ENCODE measurements around the gene SPINT2. TPM values are rescaled to one million over a fixed set of nuclear protein-coding genes. Genes with fewer than 3 reads are reported as not detected.

SPINT2 gene
- total RNA-seq, 1 donor from 2014 or later: 28.0 TPM

DNA sequence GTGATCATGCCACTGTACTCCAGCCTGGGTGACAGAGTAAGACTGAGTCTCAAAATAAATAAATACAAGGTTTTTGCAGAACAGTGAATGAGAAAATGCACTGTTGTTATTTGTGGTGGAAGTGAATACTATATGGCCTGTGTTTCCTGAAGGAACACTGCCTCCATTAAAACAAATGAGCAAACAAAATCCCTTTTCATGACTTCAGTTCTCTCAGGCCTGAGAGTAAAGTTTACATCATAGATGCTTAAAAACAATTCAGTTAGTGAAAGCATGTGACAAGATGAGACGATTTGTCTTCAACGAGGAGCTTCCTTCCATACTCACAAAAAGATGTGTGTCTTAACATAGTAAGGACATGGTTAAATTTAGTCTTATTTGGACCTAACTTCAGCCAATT lies 14.4 kb downstream of the SPINT2 start:
- Mint-ChIP-seq H3K4me3 (ENCODE audit: unreplicated experiment) (no peak overlapping the region), H3K36me3 (ENCODE audit: low read depth) (no peaks in the 10 kb centered on the region), H3K27me3 (ENCODE audit: low read depth) (no peaks in the 10 kb centered on the region), H3K4me1 (ENCODE audit: low read depth) (peaks cover 40% of the 10 kb centered on the region), H3K27ac (ENCODE audit: unreplicated experiment) (peak overlapping the region; percentile 87), H3K9me3 (ENCODE audit: low read depth) (no peaks in the 10 kb centered on the region)
- no peak for DNase-seq (ENCODE audit: low spot score)
- TF ChIP-seq, protein P1, sequence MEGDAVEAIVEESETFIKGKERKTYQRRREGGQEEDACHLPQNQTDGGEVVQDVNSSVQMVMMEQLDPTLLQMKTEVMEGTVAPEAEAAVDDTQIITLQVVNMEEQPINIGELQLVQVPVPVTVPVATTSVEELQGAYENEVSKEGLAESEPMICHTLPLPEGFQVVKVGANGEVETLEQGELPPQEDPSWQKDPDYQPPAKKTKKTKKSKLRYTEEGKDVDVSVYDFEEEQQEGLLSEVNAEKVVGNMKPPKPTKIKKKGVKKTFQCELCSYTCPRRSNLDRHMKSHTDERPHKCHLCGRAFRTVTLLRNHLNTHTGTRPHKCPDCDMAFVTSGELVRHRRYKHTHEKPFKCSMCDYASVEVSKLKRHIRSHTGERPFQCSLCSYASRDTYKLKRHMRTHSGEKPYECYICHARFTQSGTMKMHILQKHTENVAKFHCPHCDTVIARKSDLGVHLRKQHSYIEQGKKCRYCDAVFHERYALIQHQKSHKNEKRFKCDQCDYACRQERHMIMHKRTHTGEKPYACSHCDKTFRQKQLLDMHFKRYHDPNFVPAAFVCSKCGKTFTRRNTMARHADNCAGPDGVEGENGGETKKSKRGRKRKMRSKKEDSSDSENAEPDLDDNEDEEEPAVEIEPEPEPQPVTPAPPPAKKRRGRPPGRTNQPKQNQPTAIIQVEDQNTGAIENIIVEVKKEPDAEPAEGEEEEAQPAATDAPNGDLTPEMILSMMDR (IDR thresholded peaks at IDR 0.05): no peak

DNA sequence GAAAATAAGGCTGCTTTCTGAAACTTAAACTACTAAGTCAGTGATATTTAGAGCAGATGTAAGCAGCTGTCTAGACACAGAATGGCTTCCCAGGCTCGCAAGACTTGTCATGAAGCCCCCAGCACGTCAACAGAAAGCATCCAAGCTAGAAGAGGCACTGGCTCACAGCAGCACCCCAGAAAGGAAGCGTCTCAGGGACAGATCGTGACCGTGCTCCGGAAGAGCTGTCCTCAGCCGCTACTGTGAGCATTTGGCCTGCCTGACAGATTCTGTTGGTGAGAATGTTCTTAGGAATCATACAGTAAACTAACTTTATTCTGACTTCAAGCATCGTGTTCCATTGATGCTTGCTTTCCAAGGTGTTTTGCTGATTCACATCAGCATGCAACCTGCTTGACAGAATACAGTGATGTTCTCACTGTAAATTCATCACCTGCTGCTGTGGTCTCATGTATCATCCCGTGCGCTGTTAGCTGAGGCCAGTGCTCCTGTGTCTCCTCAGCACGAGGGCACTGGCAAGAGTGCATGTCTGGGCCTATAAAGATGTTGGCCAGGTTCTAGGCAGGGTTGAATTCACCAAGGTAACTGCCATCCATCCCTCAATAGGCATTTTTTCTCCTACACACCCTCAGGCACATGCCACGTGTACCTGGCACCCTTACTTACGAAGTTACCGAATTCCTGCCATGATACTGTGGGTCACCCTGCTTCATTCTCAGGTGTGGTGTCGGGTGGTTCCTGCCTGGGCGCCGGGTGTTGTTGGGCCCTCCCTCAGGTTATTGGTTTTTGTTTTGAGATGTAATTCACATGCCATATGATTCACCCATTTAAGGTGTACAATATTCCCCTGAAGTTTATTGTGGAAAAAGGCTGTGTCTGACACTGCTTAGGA lies 15.9 kb downstream of the SPINT2 start:
- Mint-ChIP-seq H3K9me3 (ENCODE audit: low read depth) (no peaks in the 10 kb centered on the region), H3K27me3 (ENCODE audit: low read depth) (no peaks in the 10 kb centered on the region), H3K4me1 (ENCODE audit: low read depth) (peaks cover 36% of the 10 kb centered on the region), H3K4me3 (ENCODE audit: unreplicated experiment) (no peak overlapping the region), H3K27ac (ENCODE audit: unreplicated experiment) (no peak overlapping the region), H3K36me3 (ENCODE audit: low read depth) (no peaks in the 10 kb centered on the region)
- no peak for DNase-seq (ENCODE audit: low spot score)
- TF ChIP-seq, protein P1 (IDR thresholded peaks at IDR 0.05): no peak

DNA sequence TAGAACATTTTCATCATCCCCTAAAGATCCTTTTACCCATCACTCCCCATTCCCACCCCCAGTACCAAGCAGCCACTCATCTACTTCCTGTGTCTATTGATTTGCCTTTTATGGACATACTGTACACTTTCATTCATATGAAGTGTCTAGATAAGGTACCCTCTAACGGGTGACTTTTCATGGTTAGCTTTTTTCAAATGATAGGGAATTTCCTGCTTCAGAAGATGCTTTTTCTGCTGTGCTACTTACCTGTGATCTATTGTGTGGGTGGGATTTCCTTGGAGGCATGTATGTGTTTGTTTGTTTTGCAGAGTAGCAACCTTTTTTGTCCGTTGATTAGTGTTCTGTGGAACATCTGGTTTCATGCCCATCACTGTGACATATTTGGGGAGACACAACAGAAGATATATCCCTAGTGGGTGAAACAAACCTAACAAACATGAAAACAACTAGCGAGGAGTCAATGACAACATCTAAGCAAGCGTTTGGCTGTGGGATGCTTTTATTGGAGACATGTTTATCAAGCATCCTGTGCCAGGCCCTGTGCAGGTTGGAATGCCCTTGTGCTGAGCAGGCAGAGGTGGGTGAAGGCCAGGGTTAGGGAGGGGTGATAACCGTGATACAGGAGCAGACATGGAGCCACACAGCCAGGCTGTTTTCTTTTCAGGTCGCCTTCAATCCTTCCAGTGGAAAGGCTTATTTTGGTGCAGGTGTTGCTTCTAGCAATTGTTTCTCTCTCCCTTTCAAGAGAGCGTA lies 17.6 kb downstream of the SPINT2 start:
- TF ChIP-seq, protein P1 (IDR thresholded peaks at IDR 0.05): no peak
- Mint-ChIP-seq H3K27ac (ENCODE audit: unreplicated experiment) (no peak overlapping the region), H3K36me3 (ENCODE audit: low read depth) (no peaks in the 10 kb centered on the region)

DNA sequence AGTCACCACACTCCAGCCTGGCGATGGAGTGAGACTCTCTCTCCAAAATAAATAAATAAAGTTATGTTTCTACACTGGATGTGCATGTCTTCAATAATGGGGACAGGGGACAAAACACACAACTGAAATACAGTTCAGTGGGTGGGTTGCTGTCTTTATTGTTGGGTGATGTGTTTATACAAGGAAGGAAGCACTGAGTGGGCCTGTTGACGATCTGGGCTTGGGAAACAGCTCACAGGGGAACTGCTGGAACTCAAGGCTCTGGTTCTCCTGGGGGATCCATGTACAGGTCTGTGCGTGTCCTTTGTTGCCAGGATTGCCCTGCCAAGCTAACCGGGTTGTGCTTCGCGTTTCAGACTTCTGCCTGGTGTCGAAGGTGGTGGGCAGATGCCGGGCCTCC lies 18.9 kb downstream of the SPINT2 start:
- Mint-ChIP-seq H3K9me3 (ENCODE audit: low read depth) (no peaks in the 10 kb centered on the region), H3K36me3 (ENCODE audit: low read depth) (no peaks in the 10 kb centered on the region), H3K4me1 (ENCODE audit: low read depth) (peaks cover 32% of the 10 kb centered on the region), H3K27ac (ENCODE audit: unreplicated experiment) (no peak overlapping the region), H3K4me3 (ENCODE audit: unreplicated experiment) (no peak overlapping the region), H3K27me3 (ENCODE audit: low read depth) (no peaks in the 10 kb centered on the region)
- TF ChIP-seq, protein P1 (IDR thresholded peaks at IDR 0.05): no peak
- DNase-seq (ENCODE audit: low spot score): no peak

More for the DNA sequence above, 17.6 kb downstream of the SPINT2 start:
- no peak for DNase-seq (ENCODE audit: low spot score)
- Mint-ChIP-seq H3K9me3 (ENCODE audit: low read depth) (no peaks in the 10 kb centered on the region), H3K4me1 (ENCODE audit: low read depth) (peaks cover 35% of the 10 kb centered on the region), H3K4me3 (ENCODE audit: unreplicated experiment) (no peak overlapping the region), H3K27me3 (ENCODE audit: low read depth) (no peaks in the 10 kb centered on the region)

DNA sequence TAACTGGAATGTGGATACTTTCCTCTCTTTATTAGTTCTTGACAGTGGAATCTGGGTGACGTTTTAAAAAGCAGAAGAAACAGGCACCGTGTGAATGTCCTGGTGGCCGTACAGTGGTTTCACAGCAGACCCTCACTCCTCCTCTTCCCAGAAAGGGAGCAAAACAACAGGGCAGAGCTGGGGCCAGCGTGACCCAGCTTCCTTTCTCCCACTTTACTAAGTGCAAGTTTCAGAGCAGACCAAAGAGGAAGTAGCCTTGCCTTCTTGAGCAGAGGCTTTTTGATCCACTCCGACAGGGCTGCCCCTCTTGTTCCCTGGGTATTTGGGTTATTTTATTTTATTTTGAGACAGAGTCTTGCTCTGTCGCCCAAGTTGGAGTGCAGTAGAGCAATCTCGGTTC lies 20.0 kb downstream of the SPINT2 start:
- Mint-ChIP-seq H3K36me3 (ENCODE audit: low read depth) (no peaks in the 10 kb centered on the region), H3K27me3 (ENCODE audit: low read depth) (no peaks in the 10 kb centered on the region), H3K4me3 (ENCODE audit: unreplicated experiment) (no peak overlapping the region), H3K4me1 (ENCODE audit: low read depth) (peaks cover 26% of the 10 kb centered on the region), H3K9me3 (ENCODE audit: low read depth) (no peaks in the 10 kb centered on the region), H3K27ac (ENCODE audit: unreplicated experiment) (no peak overlapping the region)
- TF ChIP-seq, protein P1 (IDR thresholded peaks at IDR 0.05): no peak
- DNase-seq (ENCODE audit: low spot score): no peak

Measured in chondrocyte (in vitro differentiated cells).